HL-60 (cell line): ENCODE measurements around the gene FKBP9.

ENCODE experiments used
- POLR2AphosphoS5 ChIP-seq: IDR thresholded peaks from 2 replicates; pipeline ENCODE4 v1.6.1; 2012; ENCODE audit warnings: low read depth
- REST ChIP-seq: IDR thresholded peaks from 2 replicates; pipeline ENCODE4 v1.6.1; 2012; ENCODE audit warnings: low read depth; ENCODE audit not compliant: insufficient replicate concordance
- SPI1 ChIP-seq: IDR thresholded peaks from 2 replicates; pipeline ENCODE4 v1.6.1; 2012; ENCODE audit warnings: low read depth, mild to moderate bottlenecking, borderline replicate concordance
- TF ChIP-seq, protein P1 (sequence below): IDR thresholded peaks from one replicate; pipeline ENCODE4 v1.5.1; 2011; ENCODE audit warnings: low read length, control low read depth, inconsistent platforms; ENCODE audit not compliant: insufficient read depth

GRCh38 chr7:33053721-33054120 lies 96.5 kb downstream of the FKBP9 start:
- TF ChIP-seq REST (no peak), SPI1 (no peak), POLR2AphosphoS5 (no peak)
- TF ChIP-seq, protein P1, sequence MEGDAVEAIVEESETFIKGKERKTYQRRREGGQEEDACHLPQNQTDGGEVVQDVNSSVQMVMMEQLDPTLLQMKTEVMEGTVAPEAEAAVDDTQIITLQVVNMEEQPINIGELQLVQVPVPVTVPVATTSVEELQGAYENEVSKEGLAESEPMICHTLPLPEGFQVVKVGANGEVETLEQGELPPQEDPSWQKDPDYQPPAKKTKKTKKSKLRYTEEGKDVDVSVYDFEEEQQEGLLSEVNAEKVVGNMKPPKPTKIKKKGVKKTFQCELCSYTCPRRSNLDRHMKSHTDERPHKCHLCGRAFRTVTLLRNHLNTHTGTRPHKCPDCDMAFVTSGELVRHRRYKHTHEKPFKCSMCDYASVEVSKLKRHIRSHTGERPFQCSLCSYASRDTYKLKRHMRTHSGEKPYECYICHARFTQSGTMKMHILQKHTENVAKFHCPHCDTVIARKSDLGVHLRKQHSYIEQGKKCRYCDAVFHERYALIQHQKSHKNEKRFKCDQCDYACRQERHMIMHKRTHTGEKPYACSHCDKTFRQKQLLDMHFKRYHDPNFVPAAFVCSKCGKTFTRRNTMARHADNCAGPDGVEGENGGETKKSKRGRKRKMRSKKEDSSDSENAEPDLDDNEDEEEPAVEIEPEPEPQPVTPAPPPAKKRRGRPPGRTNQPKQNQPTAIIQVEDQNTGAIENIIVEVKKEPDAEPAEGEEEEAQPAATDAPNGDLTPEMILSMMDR, result no peak
